Testis (tissue), 3 donors: ENCODE data around the gene LETM1. TPM values are rescaled to one million over a fixed set of nuclear protein-coding genes. Genes with fewer than 3 reads are reported as not detected.

Source experiments
- DNase-seq: peaks from one replicate; pipeline ENCODE4 v3.0.0-alpha.2; 2019
- H3K27ac ChIP-seq, 2 donors: fragments of 200-600 bp; sonication (generic); one replicate each; pipeline ENCODE4 v1.5.1; 2019
- H3K27me3 ChIP-seq: fragments of 200-600 bp; sonication (generic); one replicate; pipeline ENCODE4 v1.5.1; 2019
- H3K36me3 ChIP-seq: fragments of 200-600 bp; sonication (generic); one replicate; pipeline ENCODE4 v1.5.1; 2017; ENCODE audit warnings: low read depth; ENCODE audit errors: missing control alignments
- H3K4me1 ChIP-seq: fragments of 200-600 bp; sonication (generic); one replicate; pipeline ENCODE4 v1.5.1; 2019
- H3K4me3 ChIP-seq, 2 donors: fragments of 200-600 bp; sonication (generic); one replicate each; pipeline ENCODE4 v1.5.1; 2017 to 2019
- H3K9me3 ChIP-seq: fragments of 200-600 bp; sonication (generic); one replicate; pipeline ENCODE4 v1.5.1; 2017
- POLR2A ChIP-seq: fragments of 450-650 bp; IDR thresholded peaks from one replicate; pipeline ENCODE4 v1.6.1; 2017; ENCODE audit warnings: antibody characterized with exemption, mild to moderate bottlenecking, moderate library complexity
- WGBS, 2 donors: methylation state at CpG; one replicate each; pipeline ENCODE4 v1.1.5; 2018; 5-methylcytosine and 5-hydroxymethylcytosine counted together
- intact Hi-C: fragments of 100-400 bp; cut with DNase I; formaldehyde crosslinking; loops from one replicate; pipeline ENCODE4 v1.15.1; 2023; ENCODE audit warnings: low total_unique reads
- polyA plus RNA-seq: library from polyadenylated mRNA; stranded (reverse); fragments of 350-450 nt; fragmentation: Illumina TruSeq; extraction: RNeasy Lipid Tissue Mini Kit (QIAGEN cat#74804); gene quantifications from one replicate; pipeline ENCODE4 v1.2.3, GENCODE V29; 2014; ENCODE audit warnings: low read depth, low replicate concordance; ENCODE audit not compliant: insufficient read depth
- total RNA-seq, 2 donors: library from RNA; depleted of rRNA; stranded (reverse); fragments of >200 nt; gene quantifications; one replicate each; pipeline ENCODE4 v1.2.3, GENCODE V29; 2016
- TF ChIP-seq, protein P1 (sequence below), 3 experiments: fragments of 450-650 bp in 2 of 3; fragments of 200-600 bp in 1 of 3; sonication (generic) in 1 of 3; IDR thresholded peaks; one replicate each; pipeline ENCODE4 v1.5.1; 2016 to 2019; ENCODE audit warnings: antibody characterized with exemption in 3 of 3, mild to moderate bottlenecking in 2 of 3, moderate library complexity in 1 of 3

LETM1 gene
- total and polyA plus RNA-seq, 3 donors from 2014 or later = 38.1 to 124 (median 90.7) TPM

DNA sequence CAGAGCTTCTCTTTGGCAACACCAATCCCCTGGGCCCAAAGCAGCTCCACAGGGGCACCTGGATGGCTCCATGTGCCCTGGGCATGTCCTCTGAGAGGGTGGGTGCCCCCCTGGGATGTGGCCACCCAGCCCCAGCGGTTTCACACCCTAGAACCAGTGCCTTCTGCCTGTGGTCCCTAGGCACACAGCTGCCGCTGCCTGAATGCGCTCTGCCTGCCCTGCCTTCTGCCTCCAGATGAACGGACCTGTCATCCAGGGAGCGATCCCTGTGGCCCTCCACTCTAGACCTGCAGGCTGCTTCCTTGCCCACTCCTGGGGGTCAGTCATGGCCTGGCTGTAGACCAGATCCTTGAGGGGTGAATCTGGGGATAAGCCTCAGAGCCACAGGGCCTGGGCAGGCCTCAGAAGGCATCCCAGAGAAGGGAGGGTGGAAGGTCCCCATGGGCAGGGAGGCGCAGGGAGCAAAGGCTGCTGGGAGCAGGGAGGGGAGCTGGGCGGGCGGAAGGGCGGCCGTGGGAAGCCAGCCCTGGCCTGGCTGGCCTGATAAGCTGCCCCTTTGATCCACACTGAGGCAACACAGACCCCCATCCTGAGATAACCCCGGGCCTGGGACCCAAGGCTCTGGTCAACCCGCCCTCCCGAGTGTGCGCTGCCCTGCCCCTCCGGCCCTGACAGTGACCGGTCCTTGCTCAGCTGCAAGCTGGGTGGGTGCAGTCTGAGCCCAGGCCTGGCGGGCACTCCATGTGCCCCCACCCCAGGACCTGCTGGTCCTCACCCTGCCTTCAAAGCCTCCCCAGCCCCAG lies 71.0 kb downstream of the LETM1 start:
- WGBS, 2 donors = 75 to 85% methylated on average over 4 to 17 of the region's 17 CpGs
- Histone ChIP-seq H3K36me3 (no peaks in the 10 kb centered on the region), H3K9me3 (no peaks in the 10 kb centered on the region), H3K4me1 (no peaks in the 10 kb centered on the region), H3K4me3 (no peak overlapping the region), H3K27me3 (no peaks in the 10 kb centered on the region), H3K27ac (no peak overlapping the region)
- TF ChIP-seq, protein P1, sequence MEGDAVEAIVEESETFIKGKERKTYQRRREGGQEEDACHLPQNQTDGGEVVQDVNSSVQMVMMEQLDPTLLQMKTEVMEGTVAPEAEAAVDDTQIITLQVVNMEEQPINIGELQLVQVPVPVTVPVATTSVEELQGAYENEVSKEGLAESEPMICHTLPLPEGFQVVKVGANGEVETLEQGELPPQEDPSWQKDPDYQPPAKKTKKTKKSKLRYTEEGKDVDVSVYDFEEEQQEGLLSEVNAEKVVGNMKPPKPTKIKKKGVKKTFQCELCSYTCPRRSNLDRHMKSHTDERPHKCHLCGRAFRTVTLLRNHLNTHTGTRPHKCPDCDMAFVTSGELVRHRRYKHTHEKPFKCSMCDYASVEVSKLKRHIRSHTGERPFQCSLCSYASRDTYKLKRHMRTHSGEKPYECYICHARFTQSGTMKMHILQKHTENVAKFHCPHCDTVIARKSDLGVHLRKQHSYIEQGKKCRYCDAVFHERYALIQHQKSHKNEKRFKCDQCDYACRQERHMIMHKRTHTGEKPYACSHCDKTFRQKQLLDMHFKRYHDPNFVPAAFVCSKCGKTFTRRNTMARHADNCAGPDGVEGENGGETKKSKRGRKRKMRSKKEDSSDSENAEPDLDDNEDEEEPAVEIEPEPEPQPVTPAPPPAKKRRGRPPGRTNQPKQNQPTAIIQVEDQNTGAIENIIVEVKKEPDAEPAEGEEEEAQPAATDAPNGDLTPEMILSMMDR (IDR thresholded peaks at IDR 0.05) = no peak
- TF ChIP-seq POLR2A = no peak
- intact Hi-C loops = no loop called here
- DNase-seq = no peak

DNA sequence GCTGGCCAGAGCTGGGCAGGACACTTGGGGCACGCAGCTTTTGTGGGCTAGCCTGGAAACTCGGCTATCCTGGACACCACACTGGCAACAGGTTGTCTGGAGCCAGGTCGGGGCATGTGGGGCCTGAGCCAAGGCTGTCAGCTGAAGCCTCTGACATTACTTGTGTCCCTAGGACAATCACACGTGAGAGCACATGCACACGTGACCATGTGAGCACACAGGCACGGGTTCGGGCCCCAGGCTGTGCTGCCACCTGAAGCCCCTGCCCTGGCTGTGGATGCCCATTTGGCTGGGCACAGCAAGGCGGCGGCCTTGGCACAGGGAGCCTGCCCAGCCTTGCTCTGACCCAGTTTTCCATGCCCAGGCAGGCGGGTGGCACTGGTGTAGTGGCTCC lies 71.6 kb downstream of the LETM1 start:
- no peak for DNase-seq
- TF ChIP-seq POLR2A = no peak
- TF ChIP-seq, protein P1 (IDR thresholded peaks at IDR 0.05) = no peak
- Histone ChIP-seq H3K36me3 (no peaks in the 10 kb centered on the region), H3K9me3 (no peaks in the 10 kb centered on the region), H3K4me3 (no peak overlapping the region), H3K27me3 (no peaks in the 10 kb centered on the region), H3K4me1 (no peaks in the 10 kb centered on the region), H3K27ac (no peak overlapping the region)
- WGBS, 2 donors = 86 to 95% methylated on average over 8 to 10 of the region's 10 CpGs
- intact Hi-C loops = no loop called here

DNA sequence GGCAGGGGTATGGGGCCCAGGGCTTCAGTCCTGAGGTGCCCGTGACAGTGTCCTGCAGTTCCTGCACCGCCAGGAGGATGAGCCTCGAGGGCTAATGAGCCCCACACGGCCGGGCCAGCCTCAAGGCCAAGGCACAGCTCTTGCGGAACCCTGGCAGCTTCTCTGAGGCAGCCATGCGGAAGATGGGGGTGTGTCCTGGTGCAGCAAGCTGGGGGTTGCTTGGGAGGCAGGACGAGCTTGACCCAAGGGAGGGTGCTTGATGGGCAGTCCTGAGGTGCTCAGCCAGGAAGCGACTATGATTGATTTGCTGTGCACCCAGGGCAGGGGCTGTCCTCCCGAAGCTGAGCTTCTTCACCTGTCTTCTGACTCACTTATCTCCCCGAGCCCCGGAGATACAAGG lies 72.0 kb downstream of the LETM1 start:
- Histone ChIP-seq H3K9me3 (no peaks in the 10 kb centered on the region), H3K4me1 (no peaks in the 10 kb centered on the region), H3K4me3 (no peak overlapping the region), H3K27me3 (no peaks in the 10 kb centered on the region), H3K27ac (no peak overlapping the region), H3K36me3 (no peaks in the 10 kb centered on the region)
- DNase-seq = no peak
- TF ChIP-seq, protein P1 (IDR thresholded peaks at IDR 0.05) = no peak
- TF ChIP-seq POLR2A = no peak
- intact Hi-C loops = no loop called here
- WGBS, 2 donors = 56 to 92% methylated on average over 2 to 12 of the region's 12 CpGs

DNA sequence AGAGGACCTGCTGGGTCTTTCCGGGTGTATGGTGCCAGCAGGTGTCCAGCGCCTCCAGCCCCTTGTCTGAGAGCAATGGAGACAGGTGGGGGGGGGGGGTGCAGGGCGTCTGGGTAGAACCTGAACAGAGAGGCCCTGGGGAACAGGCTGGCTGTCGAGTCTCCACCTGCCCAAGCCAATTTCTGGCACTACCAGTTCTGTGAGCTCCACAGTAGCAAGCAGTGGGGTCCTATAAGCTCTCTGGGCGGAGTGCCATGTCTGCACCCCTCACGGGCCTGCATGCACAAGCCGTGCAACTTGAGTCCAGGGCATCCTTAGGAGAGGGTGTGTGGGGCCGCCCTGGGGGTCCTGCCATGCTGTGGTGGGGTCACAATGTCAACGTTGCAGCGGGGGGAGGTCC lies 72.9 kb downstream of the LETM1 start:
- H3K27ac ChIP-seq = no peak overlapping the region
- H3K4me1 ChIP-seq = no peaks in the 10 kb centered on the region
- no peak for DNase-seq
- H3K4me3 ChIP-seq = no peak overlapping the region
- H3K36me3 ChIP-seq = no peaks in the 10 kb centered on the region
- H3K9me3 ChIP-seq = no peaks in the 10 kb centered on the region
- no peak for TF ChIP-seq POLR2A
- TF ChIP-seq, protein P1 (IDR thresholded peaks at IDR 0.05) = no peak
- H3K27me3 ChIP-seq = no peaks in the 10 kb centered on the region
- intact Hi-C loops = no loop called here
- WGBS, 2 donors = 70 to 92% methylated on average over 3 to 10 of the region's 10 CpGs

DNA sequence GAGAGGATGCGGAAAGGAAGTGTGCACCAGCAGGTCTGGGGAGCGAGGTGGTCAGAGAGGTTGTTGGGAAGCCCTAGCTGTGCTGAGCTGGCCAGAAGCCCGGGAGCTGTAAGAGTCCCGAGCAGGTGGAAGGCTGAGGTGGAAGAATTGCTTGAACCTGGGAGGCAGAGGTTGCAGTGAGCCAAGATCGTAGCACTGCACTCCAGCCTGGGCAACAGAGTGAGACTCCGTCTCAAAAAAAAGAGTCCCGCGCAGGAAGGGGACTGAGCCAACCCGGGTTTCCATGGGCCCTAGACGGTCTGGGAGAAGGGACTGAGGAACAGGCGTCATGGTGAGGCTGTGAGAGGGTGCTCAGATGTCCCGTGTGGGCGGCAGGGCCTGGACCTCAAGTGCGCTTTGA lies 75.5 kb downstream of the LETM1 start:
- Histone ChIP-seq H3K27me3 (no peaks in the 10 kb centered on the region), H3K36me3 (no peaks in the 10 kb centered on the region), H3K9me3 (no peaks in the 10 kb centered on the region), H3K27ac (no peak overlapping the region), H3K4me3 (no peak overlapping the region), H3K4me1 (no peaks in the 10 kb centered on the region)
- 76 to 91% methylated on average over 12 to 14 of the region's 14 CpGs for WGBS, 2 donors
- intact Hi-C loops = no loop called here
- no peak for DNase-seq
- TF ChIP-seq POLR2A = no peak
- TF ChIP-seq, protein P1 (IDR thresholded peaks at IDR 0.05) = no peak
